ENCODE results near the gene ST6GALNAC3.

GRCh38 chr1:76055987-76056386, 18.6 kb upstream of the ST6GALNAC3 start:
- TF ChIP-seq CTCF (conservative IDR thresholded peaks at IDR 0.05; ENCODE audit: low read length), result no peak
- no peak for TF ChIP-seq EZH2phosphoT487 (IDR thresholded peaks at IDR 0.05; ENCODE audit: borderline replicate concordance)

Measured in Loucy (cell line).